Ovary (tissue), 9 donors: Measurements from ENCODE around the gene ZNF71. TPM values are rescaled to one million over a fixed set of nuclear protein-coding genes. Genes with fewer than 3 reads are reported as not detected.

ENCODE experiments used
- DNase-seq, 5 donors: peaks; one replicate each; pipeline ENCODE4 v3.0.0-alpha.2; 2019 to 2020
- H3K27ac ChIP-seq, 2 donors: fragments of 200-600 bp; one replicate each; pipeline versions ENCODE4 v1.5.1 to v1.8.0; 2019 to 2022
- H3K27me3 ChIP-seq: fragments of 200-600 bp; one replicate; pipeline ENCODE4 v1.8.0; 2022
- H3K36me3 ChIP-seq: fragments of 200-600 bp; sonication (generic); one replicate; pipeline ENCODE4 v1.5.1; 2019
- H3K4me1 ChIP-seq: one replicate; pipeline ENCODE4 v1.8.1; 2013; ENCODE audit warnings: mild to moderate bottlenecking, moderate library complexity; ENCODE audit not compliant: insufficient read depth
- H3K4me3 ChIP-seq: fragments of 200-600 bp; sonication (generic); one replicate; pipeline ENCODE4 v1.5.1; 2017
- H3K9me3 ChIP-seq, 2 donors: fragments of 200-600 bp in 1 of 2; sonication (generic) in 1 of 2; one replicate each; pipeline versions ENCODE4 v1.5.1 to v1.8.1; 2013 to 2019; ENCODE audit warnings: mild to moderate bottlenecking in 1 of 2, moderate library complexity in 1 of 2
- EP300 ChIP-seq: sonication (generic); formaldehyde crosslinking; IDR thresholded peaks from one replicate; pipeline ENCODE4 v1.6.1; 2017; ENCODE audit warnings: antibody characterized with exemption
- POLR2A ChIP-seq: fragments of 450-650 bp; IDR thresholded peaks from one replicate; pipeline ENCODE4 v1.6.1; 2017; ENCODE audit warnings: antibody characterized with exemption, mild to moderate bottlenecking, moderate library complexity
- WGBS, 3 donors: extraction: QIAGEN DNeasy Blood & Tissue Kit in 1 of 3; methylation state at CpG; one replicate each; pipeline versions ENCODE4 v1.1.5 to v1.1.7; 2013 to 2017; 5-methylcytosine and 5-hydroxymethylcytosine counted together
- intact Hi-C, 4 donors: fragments of 100-400 bp; cut with DNase I; formaldehyde crosslinking; loops; one replicate each; pipeline versions ENCODE4 v1.11.0 to v1.15.1; 2022 to 2023
- polyA plus RNA-seq, 2 donors: library from polyadenylated mRNA; stranded (reverse); fragments of 200-250 nt in 1 of 2; fragments of 350-450 nt in 1 of 2; fragmentation: Illumina TruSeq in 1 of 2; extraction: RNeasy Lipid Tissue Mini Kit (QIAGEN cat#74804) in 1 of 2; gene quantifications; one replicate each; pipeline ENCODE4 v1.2.3, GENCODE V29; 2013 to 2014
- total RNA-seq, 7 donors: library from RNA; depleted of rRNA in 2 of 7; stranded (reverse); fragments of >200 nt in 2 of 7; fragmentation: NEBNext Ultra II Directional in 3 of 7; extraction: Animal tissue kit (Norgen Biotek cat#: 25700) in 3 of 7; gene quantifications; one replicate each; pipeline versions ENCODE4 v1.1.0 to v1.2.4, GENCODE V29; 2016 to 2023
- TF ChIP-seq, protein P1 (sequence below), 3 donors: fragments of 450-650 bp in 2 of 3; fragments of 200-600 bp in 1 of 3; IDR thresholded peaks; one replicate each; pipeline versions ENCODE4 v1.5.1 to v1.8.0; 2016 to 2022; ENCODE audit warnings: antibody characterized with exemption in 3 of 3, mild to moderate bottlenecking in 1 of 3
- donor health status: DM: no; HTN: no; CAD: no; lungs with moderate emphysema.
- donor health status: DM: no; HTN: no; CAD: no.
- donor health status: Bipolar disorder and iron deficiency.
- donor health status: DM: yes; HTN: yes; CAD: no.
- donor health status: DM: no; HTN: no; CAD: no.
- donor health status: DM: yes; HTN: yes; CAD: no.

Gene ZNF71
- total and polyA plus RNA-seq, 9 donors = 3.4 to 9.8 (median 7.7) TPM

DNA sequence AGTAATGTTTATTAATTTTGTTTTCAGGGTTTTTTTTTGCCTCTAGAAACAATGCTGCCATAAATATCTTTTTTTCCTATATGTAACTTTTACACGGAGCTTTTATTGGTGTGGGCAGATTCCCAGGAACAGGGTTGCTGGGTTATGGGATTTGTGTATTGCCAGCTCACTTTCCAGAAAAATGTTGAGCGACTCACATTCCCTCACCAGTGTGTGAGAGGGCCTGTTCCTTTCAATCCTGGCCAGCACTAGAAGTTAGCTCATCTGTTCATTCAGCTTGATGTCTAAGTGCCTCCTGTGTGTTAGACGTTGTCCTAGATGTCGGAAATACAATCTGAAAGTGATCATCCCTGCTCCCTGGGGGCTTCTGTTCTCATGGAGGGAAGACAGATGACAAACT, 2.6 kb downstream of the ZNF71 start:
- H3K4me3 ChIP-seq = no peak overlapping the region
- H3K9me3 ChIP-seq = peaks cover 0 to 8% of the 10 kb centered on the region in 2 donors
- H3K36me3 ChIP-seq = no peaks in the 10 kb centered on the region
- peaks cover 9% of the 10 kb centered on the region for H3K4me1 ChIP-seq
- H3K27ac ChIP-seq = no peak overlapping the region
- no peak for TF ChIP-seq EP300
- TF ChIP-seq, protein P1, sequence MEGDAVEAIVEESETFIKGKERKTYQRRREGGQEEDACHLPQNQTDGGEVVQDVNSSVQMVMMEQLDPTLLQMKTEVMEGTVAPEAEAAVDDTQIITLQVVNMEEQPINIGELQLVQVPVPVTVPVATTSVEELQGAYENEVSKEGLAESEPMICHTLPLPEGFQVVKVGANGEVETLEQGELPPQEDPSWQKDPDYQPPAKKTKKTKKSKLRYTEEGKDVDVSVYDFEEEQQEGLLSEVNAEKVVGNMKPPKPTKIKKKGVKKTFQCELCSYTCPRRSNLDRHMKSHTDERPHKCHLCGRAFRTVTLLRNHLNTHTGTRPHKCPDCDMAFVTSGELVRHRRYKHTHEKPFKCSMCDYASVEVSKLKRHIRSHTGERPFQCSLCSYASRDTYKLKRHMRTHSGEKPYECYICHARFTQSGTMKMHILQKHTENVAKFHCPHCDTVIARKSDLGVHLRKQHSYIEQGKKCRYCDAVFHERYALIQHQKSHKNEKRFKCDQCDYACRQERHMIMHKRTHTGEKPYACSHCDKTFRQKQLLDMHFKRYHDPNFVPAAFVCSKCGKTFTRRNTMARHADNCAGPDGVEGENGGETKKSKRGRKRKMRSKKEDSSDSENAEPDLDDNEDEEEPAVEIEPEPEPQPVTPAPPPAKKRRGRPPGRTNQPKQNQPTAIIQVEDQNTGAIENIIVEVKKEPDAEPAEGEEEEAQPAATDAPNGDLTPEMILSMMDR (IDR thresholded peaks at IDR 0.05) = no peak
- no peak for TF ChIP-seq POLR2A
- H3K27me3 ChIP-seq = no peaks in the 10 kb centered on the region
- intact Hi-C loops = no loop called here
- 93 to 98% (median 95%) methylated on average over 4 of the region's 4 CpGs for WGBS, 3 donors
- DNase-seq = no peak

DNA sequence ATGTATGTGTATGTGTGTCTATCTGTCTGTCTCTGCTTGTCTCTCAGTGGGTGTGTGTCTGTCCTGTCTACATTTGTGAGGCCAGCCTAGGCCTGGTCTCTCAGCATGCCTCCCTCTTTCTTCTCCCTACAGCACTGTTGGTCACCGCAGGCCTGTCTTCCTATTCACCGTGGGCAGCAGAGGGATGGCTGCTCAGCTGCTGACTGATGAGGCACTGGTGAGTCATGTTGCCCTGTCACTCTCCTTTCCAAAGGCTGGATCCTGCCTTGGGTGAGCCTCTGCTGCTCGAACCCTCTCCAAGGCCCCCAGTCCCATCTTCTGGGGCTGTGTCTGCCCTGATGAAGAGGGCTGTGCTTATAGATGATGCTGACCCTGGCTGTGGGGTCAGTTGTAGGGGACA, 6.3 kb downstream of the ZNF71 start:
- Histone ChIP-seq H3K27ac (no peak overlapping the region), H3K27me3 (no peaks in the 10 kb centered on the region), H3K36me3 (no peaks in the 10 kb centered on the region), H3K4me3 (no peak overlapping the region), H3K4me1 (no peaks in the 10 kb centered on the region), H3K9me3 (peaks cover 0 to 13% of the 10 kb centered on the region in 2 donors)
- 99 to 100% (median 100%) methylated on average over 3 of the region's 3 CpGs for WGBS, 3 donors
- no peak for DNase-seq
- intact Hi-C loops = no loop called here
- no peak for TF ChIP-seq POLR2A
- TF ChIP-seq EP300 = no peak
- TF ChIP-seq, protein P1 (IDR thresholded peaks at IDR 0.05) = no peak

DNA sequence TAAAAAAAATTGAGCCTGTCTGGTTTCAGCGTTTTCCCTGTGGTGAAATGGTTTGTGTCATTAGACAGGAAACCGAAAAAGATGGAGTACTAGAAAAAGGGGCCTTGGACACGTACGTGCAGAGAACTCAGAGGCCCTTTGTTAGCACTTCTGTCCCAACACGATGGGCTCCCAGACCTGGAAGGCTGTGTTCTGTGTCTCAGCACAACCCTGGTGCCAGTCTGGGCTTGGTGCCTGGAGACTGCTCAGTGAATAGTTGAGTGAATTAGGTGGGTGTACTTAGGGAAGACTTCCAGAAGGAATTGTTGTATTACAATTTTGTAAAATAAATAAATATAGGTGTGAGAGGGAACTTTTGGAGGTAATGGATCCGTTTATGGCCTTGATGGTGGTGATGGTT, 8.7 kb downstream of the ZNF71 start:
- 80 to 88% (median 87%) methylated on average over 6 of the region's 6 CpGs for WGBS, 3 donors
- Histone ChIP-seq H3K27me3 (no peaks in the 10 kb centered on the region), H3K4me3 (no peak overlapping the region), H3K9me3 (peaks cover 5 to 28% of the 10 kb centered on the region in 2 donors), H3K36me3 (no peaks in the 10 kb centered on the region), H3K4me1 (no peaks in the 10 kb centered on the region), H3K27ac (no peak overlapping the region)
- DNase-seq = no peak
- intact Hi-C loops = no loop called here
- TF ChIP-seq, protein P1 (IDR thresholded peaks at IDR 0.05) = no peak
- TF ChIP-seq EP300 (no peak), POLR2A (no peak)

DNA sequence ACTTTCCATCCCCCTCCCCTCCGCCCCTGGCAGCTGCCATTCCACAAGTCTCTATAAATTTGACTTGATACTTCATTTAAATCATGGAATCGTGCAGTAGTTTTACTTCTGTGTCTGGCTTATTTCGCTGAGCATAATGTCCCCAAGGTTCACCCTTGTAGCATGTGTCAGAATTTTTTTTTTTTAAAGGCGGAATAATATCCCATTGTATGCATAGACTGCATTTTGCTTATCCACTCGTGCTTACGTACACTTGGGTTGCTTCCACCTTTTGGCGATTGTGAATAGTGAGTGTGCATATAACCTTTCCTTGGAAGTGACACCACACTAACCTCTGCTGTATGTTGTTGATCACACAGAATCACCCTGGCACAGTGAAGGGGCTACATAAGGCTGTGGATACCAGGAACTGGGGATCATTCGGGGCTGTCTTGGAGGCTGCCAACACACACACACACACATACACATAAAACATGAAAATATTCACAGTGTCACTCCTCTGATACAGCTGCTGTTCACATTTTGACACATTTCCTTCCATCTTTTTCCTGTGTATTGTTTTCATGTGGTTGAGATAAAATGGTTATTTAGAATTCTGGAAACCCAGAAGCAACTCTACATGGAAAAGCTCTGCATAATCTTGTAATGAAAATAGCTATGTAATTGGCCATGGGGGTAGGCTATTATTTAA, 13.3 kb downstream of the ZNF71 start:
- Histone ChIP-seq H3K4me3 (no peak overlapping the region), H3K27me3 (no peaks in the 10 kb centered on the region), H3K36me3 (no peaks in the 10 kb centered on the region), H3K4me1 (no peaks in the 10 kb centered on the region), H3K27ac (no peak overlapping the region), H3K9me3 (peaks cover 5 to 44% of the 10 kb centered on the region in 2 donors)
- TF ChIP-seq EP300 (no peak), POLR2A (no peak)
- TF ChIP-seq, protein P1 (IDR thresholded peaks at IDR 0.05) = no peak
- WGBS, 3 donors = 87 to 94% (median 92%) methylated on average over 8 of the region's 8 CpGs
- DNase-seq = no peak
- intact Hi-C loops = no loop called here
